ENCODE data around the gene RELL2. TPM values are rescaled to one million over a fixed set of nuclear protein-coding genes. Genes with fewer than 3 reads are reported as not detected.

RELL2 gene
- total and polyA plus RNA-seq, 2 experiments from 2014 or later, result 2.1 to 2.8 TPM

DNA sequence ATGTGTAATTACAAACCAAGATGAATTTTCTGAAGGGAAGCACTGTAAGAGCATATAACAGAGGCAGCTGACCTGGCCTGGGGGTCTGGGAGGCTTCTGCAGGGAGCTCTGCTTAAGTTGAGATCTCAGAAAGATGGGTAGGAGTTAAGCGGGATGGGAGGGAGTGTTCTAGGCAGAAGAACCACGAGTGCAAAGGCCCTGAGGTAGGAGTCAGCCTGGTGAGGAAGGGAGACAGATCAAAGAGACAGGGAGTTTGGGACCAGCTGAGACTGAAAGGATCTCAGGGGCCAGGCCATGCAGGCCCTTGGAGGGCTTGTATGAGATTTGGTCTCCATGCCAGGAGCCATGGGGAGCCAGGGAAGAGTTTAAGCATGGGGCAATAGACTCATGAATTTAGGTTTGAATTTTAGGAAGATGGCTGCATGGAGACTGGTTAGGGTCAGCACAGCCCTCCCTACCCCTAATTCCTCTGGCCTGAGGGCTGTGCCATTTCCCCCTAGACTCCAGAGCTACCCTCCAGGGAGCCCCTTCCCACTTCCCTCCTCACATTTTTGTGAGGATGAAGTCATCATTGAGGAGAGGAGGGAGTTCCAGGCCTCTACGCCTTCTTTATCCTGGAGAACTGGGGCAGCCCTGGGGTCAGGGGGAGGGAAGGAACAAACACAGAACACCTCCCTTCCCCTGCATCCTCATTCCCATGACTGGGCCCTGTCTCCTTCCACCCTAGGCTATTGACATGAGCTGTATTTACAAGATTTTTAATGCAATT is 50.0 kb downstream of the RELL2 start:
- H3K4me2 ChIP-seq (ENCODE audit: unreplicated experiment), result no peak overlapping the region
- no peak for TF ChIP-seq EZH2phosphoT487 (IDR thresholded peaks at IDR 0.05; ENCODE audit: insufficient read depth, low read depth)
- no peak for TF ChIP-seq EZH2 (IDR thresholded peaks at IDR 0.05; ENCODE audit: insufficient read depth, poor library complexity, severe bottlenecking)
- in situ Hi-C loops (cut with MboI), result loop anchor here (25.0 kb wide), 1 partner anchor 450 kb away; no protein-coding TSS in a partner anchor
- no peak overlapping the region for H3K4me3 ChIP-seq
- no peaks in the 10 kb centered on the region for H3K9me3 ChIP-seq (ENCODE audit: low read depth)
- no peak for DNase-seq
- peaks cover 8% of the 10 kb centered on the region; the same call in 1 of the 2 replicates for H3K27me3 ChIP-seq (replicated peaks; ENCODE audit: insufficient read depth)
- no peaks in the 10 kb centered on the region for H3K9me2 ChIP-seq (ENCODE audit: insufficient read depth)
- H3K4me1 ChIP-seq (ENCODE audit: insufficient read depth), result no peaks in the 10 kb centered on the region
- H3K36me3 ChIP-seq (ENCODE audit: low read depth), result no peaks in the 10 kb centered on the region
- H3K79me2 ChIP-seq (ENCODE audit: insufficient read depth), result no peaks in the 10 kb centered on the region
- no peak overlapping the region for H3K9ac ChIP-seq
- WGBS, 2 experiments (ENCODE audit: low coverage in 1 of 2, low lambda C conversion rate in 2 of 2, missing lambda C conversion rate in 2 of 2), result 93 to 94% methylated on average over 3 of the region's 3 CpGs
- H4K20me1 ChIP-seq (ENCODE audit: insufficient read depth), result no peaks in the 10 kb centered on the region
- no peak overlapping the region for H2AFZ ChIP-seq
- H3K27ac ChIP-seq, result no peak overlapping the region
- H3F3A ChIP-seq (ENCODE audit: insufficient read depth), result peaks cover 8% of the 10 kb centered on the region; the same call in 1 of the 2 replicates

Small RNA genes within 50 kb of the gene (small RNA-seq; reads per million reads assigned to genes)
- gene RPS27AP10 (ENCODE audit: low read depth, low replicate concordance), result not detected

Other genes with a start within 250 kb of the RELL2 start
- gene PCDHGB4, start 249.3 kb upstream of the RELL2 start, total RNA-seq (2014; rRNA removed; shearing (Covaris generic)), result 6.8 and 7.6 TPM in 2 replicates
- 5.0 and 5.6 TPM in 2 replicates for gene PCDHGB4, start 249.3 kb upstream of the RELL2 start, polyA plus RNA-seq (2016; fragmentation: Nextera tagmentation; extraction: Ambion mirVana)
- 0.86 and 1.5 TPM in 2 replicates for gene PCDHGA8, start 244.4 kb upstream of the RELL2 start, total RNA-seq (2014; rRNA removed; shearing (Covaris generic))
- 0.25 and 0.69 TPM in 2 replicates for gene PCDHGA8, start 244.4 kb upstream of the RELL2 start, polyA plus RNA-seq (2016; fragmentation: Nextera tagmentation; extraction: Ambion mirVana)
- gene PCDHGB5, start 239.1 kb upstream of the RELL2 start, total RNA-seq (2014; rRNA removed; shearing (Covaris generic)), result 13.2 and 14.9 TPM in 2 replicates
- gene PCDHGB5, start 239.1 kb upstream of the RELL2 start, polyA plus RNA-seq (2016; fragmentation: Nextera tagmentation; extraction: Ambion mirVana), result 15.0 and 15.7 TPM in 2 replicates
- 2.6 and 2.9 TPM in 2 replicates for gene PCDHGA9, start 234.2 kb upstream of the RELL2 start, total RNA-seq (2014; rRNA removed; shearing (Covaris generic))
- 0.61 and 0.71 TPM in 2 replicates for gene PCDHGA9, start 234.2 kb upstream of the RELL2 start, polyA plus RNA-seq (2016; fragmentation: Nextera tagmentation; extraction: Ambion mirVana)
- gene PCDHGB6, start 229.0 kb upstream of the RELL2 start, total RNA-seq (2014; rRNA removed; shearing (Covaris generic)), result 1.9 and 4.3 TPM in 2 replicates
- 3.0 and 3.2 TPM in 2 replicates for gene PCDHGB6, start 229.0 kb upstream of the RELL2 start, polyA plus RNA-seq (2016; fragmentation: Nextera tagmentation; extraction: Ambion mirVana)
- 10.4 and 11.1 TPM in 2 replicates for gene PCDHGA10, start 224.0 kb upstream of the RELL2 start, total RNA-seq (2014; rRNA removed; shearing (Covaris generic))
- 4.6 and 5.4 TPM in 2 replicates for gene PCDHGA10, start 224.0 kb upstream of the RELL2 start, polyA plus RNA-seq (2016; fragmentation: Nextera tagmentation; extraction: Ambion mirVana)
- gene PCDHGB7, start 219.3 kb upstream of the RELL2 start, total RNA-seq (2014; rRNA removed; shearing (Covaris generic)), result 14.2 and 14.8 TPM in 2 replicates
- gene PCDHGB7, start 219.3 kb upstream of the RELL2 start, polyA plus RNA-seq (2016; fragmentation: Nextera tagmentation; extraction: Ambion mirVana), result 12.7 and 13.2 TPM in 2 replicates
- 21.7 and 25.3 TPM in 2 replicates for gene PCDHGA11, start 215.9 kb upstream of the RELL2 start, total RNA-seq (2014; rRNA removed; shearing (Covaris generic))
- gene PCDHGA11, start 215.9 kb upstream of the RELL2 start, polyA plus RNA-seq (2016; fragmentation: Nextera tagmentation; extraction: Ambion mirVana), result 15.3 and 18.1 TPM in 2 replicates
- gene PCDHGA12, start 206.5 kb upstream of the RELL2 start, total RNA-seq (2014; rRNA removed; shearing (Covaris generic)), result 8.6 and 10.9 TPM in 2 replicates
- 6.7 and 8.5 TPM in 2 replicates for gene PCDHGA12, start 206.5 kb upstream of the RELL2 start, polyA plus RNA-seq (2016; fragmentation: Nextera tagmentation; extraction: Ambion mirVana)
- gene PCDHGC3, start 161.0 kb upstream of the RELL2 start, total RNA-seq (2014; rRNA removed; shearing (Covaris generic)), result 44.6 and 53.1 TPM in 2 replicates
- gene PCDHGC3, start 161.0 kb upstream of the RELL2 start, polyA plus RNA-seq (2016; fragmentation: Nextera tagmentation; extraction: Ambion mirVana), result 74.4 and 77.4 TPM in 2 replicates
- gene PCDHGC4, start 152.0 kb upstream of the RELL2 start, total RNA-seq (2014; rRNA removed; shearing (Covaris generic)), result 0.38 and 0.54 TPM in 2 replicates
- gene PCDHGC4, start 152.0 kb upstream of the RELL2 start, polyA plus RNA-seq (2016; fragmentation: Nextera tagmentation; extraction: Ambion mirVana), result 0.11 and 0.16 TPM in 2 replicates
- 2.2 and 3.2 TPM in 2 replicates for gene PCDHGC5, start 147.9 kb upstream of the RELL2 start, total RNA-seq (2014; rRNA removed; shearing (Covaris generic))
- gene PCDHGC5, start 147.9 kb upstream of the RELL2 start, polyA plus RNA-seq (2016; fragmentation: Nextera tagmentation; extraction: Ambion mirVana), result 1.8 and 2.5 TPM in 2 replicates
- 26.0 and 34.5 TPM in 2 replicates for gene DIAPH1, start 18.0 kb upstream of the RELL2 start, total RNA-seq (2014; rRNA removed; shearing (Covaris generic))
- gene DIAPH1, start 18.0 kb upstream of the RELL2 start, polyA plus RNA-seq (2016; fragmentation: Nextera tagmentation; extraction: Ambion mirVana), result 33.7 and 34.4 TPM in 2 replicates
- 43.8 and 53.2 TPM in 2 replicates for gene HDAC3, start 148 bp upstream of the RELL2 start, total RNA-seq (2014; rRNA removed; shearing (Covaris generic))
- 59.0 and 62.9 TPM in 2 replicates for gene HDAC3, start 148 bp upstream of the RELL2 start, polyA plus RNA-seq (2016; fragmentation: Nextera tagmentation; extraction: Ambion mirVana)
- 24.4 and 32.0 TPM in 2 replicates for gene FCHSD1, start 14.4 kb downstream of the RELL2 start, total RNA-seq (2014; rRNA removed; shearing (Covaris generic))
- gene FCHSD1, start 14.4 kb downstream of the RELL2 start, polyA plus RNA-seq (2016; fragmentation: Nextera tagmentation; extraction: Ambion mirVana), result 21.8 and 23.8 TPM in 2 replicates
- gene ARAP3, start 45.2 kb downstream of the RELL2 start, total RNA-seq (2014; rRNA removed; shearing (Covaris generic)), result 2.2 and 3.9 TPM in 2 replicates
- gene ARAP3, start 45.2 kb downstream of the RELL2 start, polyA plus RNA-seq (2016; fragmentation: Nextera tagmentation; extraction: Ambion mirVana), result 2.2 TPM in 2 replicates
- 3.5 and 10.9 TPM in 2 replicates for gene PCDH1, start 241.4 kb downstream of the RELL2 start, total RNA-seq (2014; rRNA removed; shearing (Covaris generic))
- gene PCDH1, start 241.4 kb downstream of the RELL2 start, polyA plus RNA-seq (2016; fragmentation: Nextera tagmentation; extraction: Ambion mirVana), result 1.6 and 2.4 TPM in 2 replicates

All from GM23248 (cell line).